HEK293 (cell line): ENCODE measurements around the gene GMPR.

Source experiments
- CTCF ChIA-PET: fragments of 350-600 bp; formaldehyde crosslinking; extraction: SDS; loops from one replicate; lab custom pipeline; 2021; ENCODE audit warnings: antibody characterized with exemption; lab: Yijun Ruan, JAX
- POLR2A ChIA-PET: fragments of 300-600 bp; formaldehyde crosslinking; extraction: SDS; loops from one replicate; lab custom pipeline; 2020; ENCODE audit warnings: antibody characterized with exemption, inconsistent platforms; lab: Yijun Ruan, JAX
- H3K27ac ChIP-seq: fragments of 200-500 bp; sonication (Bioruptor generic); 2 replicates; pipeline ENCODE4 v1.5.1; 2014; ENCODE audit warnings: low read depth, low read length, control low read depth, inconsistent platforms; ENCODE audit errors: extremely low read depth
- H3K36me3 ChIP-seq, 2 experiments: fragments of 200-500 bp in 1 of 2; sonication (Bioruptor generic) in 1 of 2; 1 replicate in 1 of 2; 2 replicates in 1 of 2; pipeline ENCODE4 v1.5.1; 2014 to 2017; ENCODE audit warnings: inconsistent platforms in 2 of 2, low read length in 2 of 2; ENCODE audit not compliant: control insufficient read depth in 2 of 2, insufficient read depth in 1 of 2
- H3K4me1 ChIP-seq: fragments of 200-500 bp; sonication (Bioruptor generic); 2 replicates; pipeline ENCODE4 v1.5.1; 2014; ENCODE audit warnings: mild to moderate bottlenecking, low read length, inconsistent platforms; ENCODE audit not compliant: control insufficient read depth, insufficient read depth
- H3K4me3 ChIP-seq: 2 replicates; pipeline ENCODE4 v1.5.1; 2011; ENCODE audit warnings: low read depth, mild to moderate bottlenecking, control low read depth, low read length, moderate library complexity
- H3K9me3 ChIP-seq: fragments of 200-500 bp; sonication (Bioruptor generic); 2 replicates; pipeline ENCODE4 v1.5.1; 2014; ENCODE audit warnings: low read depth, low read length, inconsistent platforms; ENCODE audit not compliant: control insufficient read depth, insufficient read depth
- MEIS1 ChIP-seq: sonication (generic); formaldehyde crosslinking; IDR thresholded peaks from 2 replicates; pipeline ENCODE4 v1.8.1; 2022; ENCODE audit warnings: missing genetic modification reagents, mild to moderate bottlenecking, borderline replicate concordance
- PRDM10 ChIP-seq: fragments of 450-650 bp; formaldehyde crosslinking; IDR thresholded peaks from 2 replicates; pipeline ENCODE4 v1.5.1; 2016; ENCODE audit warnings: missing biosample characterization, missing genetic modification characterization
- TSHZ1 ChIP-seq: fragments of 450-650 bp; formaldehyde crosslinking; IDR thresholded peaks from 2 replicates; pipeline ENCODE4 v1.5.1; 2016; ENCODE audit warnings: missing biosample characterization, missing genetic modification characterization, borderline replicate concordance
- ZBTB26 ChIP-seq: fragments of 450-650 bp; formaldehyde crosslinking; optimal IDR thresholded peaks from 2 replicates; pipeline ENCODE3; 2016; ENCODE audit warnings: missing biosample characterization, mild to moderate bottlenecking, missing genetic modification characterization
- ZNF133 ChIP-seq: fragments of 450-650 bp; formaldehyde crosslinking; IDR thresholded peaks from 2 replicates; pipeline ENCODE4 v1.5.1; 2016; ENCODE audit warnings: missing biosample characterization, missing genetic modification characterization
- ZNF157 ChIP-seq: fragments of 450-650 bp; formaldehyde crosslinking; IDR thresholded peaks from 2 replicates; pipeline ENCODE4 v1.5.1; 2016; ENCODE audit warnings: missing biosample characterization, missing genetic modification characterization
- ZNF174 ChIP-seq: fragments of 450-650 bp; formaldehyde crosslinking; IDR thresholded peaks from 2 replicates; pipeline ENCODE4 v1.5.0; 2017; ENCODE audit warnings: missing biosample characterization, mild to moderate bottlenecking, missing genetic modification characterization
- ZNF214 ChIP-seq: fragments of 450-650 bp; formaldehyde crosslinking; IDR thresholded peaks from 2 replicates; pipeline ENCODE4 v1.5.1; 2017; ENCODE audit warnings: missing biosample characterization, mild to moderate bottlenecking, missing genetic modification characterization, borderline replicate concordance
- ZNF248 ChIP-seq: fragments of 450-650 bp; formaldehyde crosslinking; IDR thresholded peaks from 2 replicates; pipeline ENCODE4 v1.5.1; 2017; ENCODE audit warnings: missing biosample characterization, missing genetic modification characterization
- ZNF513 ChIP-seq: fragments of 450-650 bp; IDR thresholded peaks from 2 replicates; pipeline ENCODE4 v1.5.1; 2018; ENCODE audit warnings: missing biosample characterization, missing genetic modification characterization
- ZNF626 ChIP-seq: fragments of 450-650 bp; sonication (Bioruptor Pico); formaldehyde crosslinking; IDR thresholded peaks from 2 replicates; pipeline ENCODE4 v1.5.1; 2018; ENCODE audit warnings: missing biosample characterization, missing genetic modification characterization, inconsistent platforms
- ZNF654 ChIP-seq: fragments of 450-650 bp; formaldehyde crosslinking; IDR thresholded peaks from 2 replicates; pipeline ENCODE4 v1.5.1; 2016; ENCODE audit warnings: low read depth, missing biosample characterization, missing genetic modification characterization
- ZNF692 ChIP-seq: fragments of 450-650 bp; formaldehyde crosslinking; IDR thresholded peaks from 2 replicates; pipeline ENCODE4 v1.5.1; 2016; ENCODE audit warnings: missing biosample characterization, missing genetic modification characterization
- ZNF701 ChIP-seq: fragments of 450-650 bp; formaldehyde crosslinking; IDR thresholded peaks from 2 replicates; pipeline ENCODE4 v1.5.1; 2016; ENCODE audit warnings: missing biosample characterization, missing genetic modification characterization
- ZSCAN16 ChIP-seq: fragments of 450-650 bp; formaldehyde crosslinking; IDR thresholded peaks from 2 replicates; pipeline ENCODE4 v1.5.1; 2016; ENCODE audit warnings: missing biosample characterization, missing genetic modification characterization

The GMPR gene

GRCh38 chr6:16257999-16258708 lies 19.8 kb downstream of the GMPR start:
- no peak overlapping the region for H3K4me3 ChIP-seq
- ChIA-PET CTCF (interaction anchor here (0.6 kb wide), 1 partner anchor 16 kb away, joined by 3 read pairs; no protein-coding TSS in a partner anchor), POLR2A (no interaction called here)
- H3K4me1 ChIP-seq: 0 out of 2 replicates have a peak, but pooled peaks cover 2% of the 10 kb centered on the region
- no peak for TF ChIP-seq ZNF692
- TF ChIP-seq MEIS1 (CRISPR knock-in tag): no peak
- no peak for TF ChIP-seq ZNF626 (tag by site-specific recombination)
- TF ChIP-seq ZNF174 (tag by site-specific recombination): no peak
- TF ChIP-seq PRDM10 (tag by site-specific recombination): no peak
- no peak for TF ChIP-seq ZNF214 (tag by site-specific recombination)
- TF ChIP-seq ZBTB26 (tag by site-specific recombination): no peak
- TF ChIP-seq ZNF248 (tag by site-specific recombination): no peak
- no peak for TF ChIP-seq TSHZ1 (tag by site-specific recombination)
- TF ChIP-seq ZNF133 (tag by site-specific recombination): no peak
- no peak for TF ChIP-seq ZNF157 (tag by site-specific recombination)
- TF ChIP-seq ZNF513 (tag by site-specific recombination): no peak
- TF ChIP-seq ZNF701 (tag by site-specific recombination): no peak
- no peak for TF ChIP-seq ZSCAN16 (tag by site-specific recombination)
- no peak for TF ChIP-seq ZNF654 (tag by site-specific recombination)
- no peaks in the 10 kb centered on the region for H3K9me3 ChIP-seq
- no peak overlapping the region for H3K27ac ChIP-seq
- H3K36me3 ChIP-seq: peaks cover 0 to 15% of the 10 kb centered on the region in 2 experiments; a peak in 1 of 3 replicates
